Chondrocyte (in vitro differentiated cells): ENCODE data around the gene BCOR. TPM values are rescaled to one million over a fixed set of nuclear protein-coding genes. Genes with fewer than 3 reads are reported as not detected.

Source experiments
- DNase-seq: peaks from one replicate; pipeline ENCODE4 v3.0.0; 2021; ENCODE audit warnings: mixed read lengths, low spot score
- H3K27ac Mint-ChIP-seq: one replicate; pipeline ENCODE4 v1.8.0; 2021; ENCODE audit warnings: mild to moderate bottlenecking, moderate library complexity, mixed read lengths; ENCODE audit not compliant: unreplicated experiment
- H3K27me3 Mint-ChIP-seq: 2 replicates; pipeline ENCODE4 v1.8.0; 2021; ENCODE audit warnings: low read depth, mixed read lengths
- H3K36me3 Mint-ChIP-seq: 2 replicates; pipeline ENCODE4 v1.8.0; 2021; ENCODE audit warnings: low read depth, mixed read lengths
- H3K4me1 Mint-ChIP-seq: 2 replicates; pipeline ENCODE4 v1.8.0; 2021; ENCODE audit warnings: low read depth, mild to moderate bottlenecking, mixed read lengths
- H3K4me3 Mint-ChIP-seq: one replicate; pipeline ENCODE4 v1.8.0; 2021; ENCODE audit warnings: mild to moderate bottlenecking, moderate library complexity, mixed read lengths; ENCODE audit not compliant: unreplicated experiment
- H3K9me3 Mint-ChIP-seq: 2 replicates; pipeline ENCODE4 v1.8.0; 2021; ENCODE audit warnings: low read depth, mixed read lengths
- total RNA-seq: library from RNA; stranded (reverse); gene quantifications from 3 replicates; pipeline ENCODE4 v1.2.1, GENCODE V29; 2021
- TF ChIP-seq, protein P1 (sequence below): fragments of 200-600 bp; sonication (generic); IDR thresholded peaks from 2 replicates; pipeline ENCODE4 v1.5.0; 2021; ENCODE audit warnings: antibody characterized with exemption, mild to moderate bottlenecking, moderate library complexity

BCOR gene
- total RNA-seq, 1 donor from 2014 or later = 11.0 TPM

DNA sequence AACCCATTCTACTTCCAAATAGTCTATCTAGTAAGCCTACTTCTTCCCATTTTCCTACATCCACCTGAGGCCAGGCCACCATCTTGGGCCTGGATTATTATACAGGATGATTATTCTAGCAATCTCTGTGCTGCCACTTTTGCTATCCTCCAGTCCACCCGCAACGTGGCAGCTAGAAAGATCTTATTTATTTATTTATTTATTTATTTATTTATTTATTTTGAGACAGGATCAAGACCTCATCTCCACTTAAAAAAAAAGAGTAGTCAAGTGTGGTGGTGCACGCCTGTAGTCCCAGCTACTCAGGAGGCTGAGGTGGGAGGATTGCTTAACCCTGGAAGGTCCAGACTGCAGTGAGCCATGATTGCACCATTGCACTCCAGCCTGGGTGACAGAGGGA, 15.2 kb upstream of the BCOR start:
- TF ChIP-seq, protein P1, sequence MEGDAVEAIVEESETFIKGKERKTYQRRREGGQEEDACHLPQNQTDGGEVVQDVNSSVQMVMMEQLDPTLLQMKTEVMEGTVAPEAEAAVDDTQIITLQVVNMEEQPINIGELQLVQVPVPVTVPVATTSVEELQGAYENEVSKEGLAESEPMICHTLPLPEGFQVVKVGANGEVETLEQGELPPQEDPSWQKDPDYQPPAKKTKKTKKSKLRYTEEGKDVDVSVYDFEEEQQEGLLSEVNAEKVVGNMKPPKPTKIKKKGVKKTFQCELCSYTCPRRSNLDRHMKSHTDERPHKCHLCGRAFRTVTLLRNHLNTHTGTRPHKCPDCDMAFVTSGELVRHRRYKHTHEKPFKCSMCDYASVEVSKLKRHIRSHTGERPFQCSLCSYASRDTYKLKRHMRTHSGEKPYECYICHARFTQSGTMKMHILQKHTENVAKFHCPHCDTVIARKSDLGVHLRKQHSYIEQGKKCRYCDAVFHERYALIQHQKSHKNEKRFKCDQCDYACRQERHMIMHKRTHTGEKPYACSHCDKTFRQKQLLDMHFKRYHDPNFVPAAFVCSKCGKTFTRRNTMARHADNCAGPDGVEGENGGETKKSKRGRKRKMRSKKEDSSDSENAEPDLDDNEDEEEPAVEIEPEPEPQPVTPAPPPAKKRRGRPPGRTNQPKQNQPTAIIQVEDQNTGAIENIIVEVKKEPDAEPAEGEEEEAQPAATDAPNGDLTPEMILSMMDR = no peak
- no peaks in the 10 kb centered on the region for H3K9me3 Mint-ChIP-seq
- H3K27me3 Mint-ChIP-seq = no peaks in the 10 kb centered on the region
- H3K4me1 Mint-ChIP-seq = peaks cover 3% of the 10 kb centered on the region
- no peaks in the 10 kb centered on the region for H3K36me3 Mint-ChIP-seq
- H3K27ac Mint-ChIP-seq = no peak overlapping the region
- no peak for DNase-seq
- no peak overlapping the region for H3K4me3 Mint-ChIP-seq

DNA sequence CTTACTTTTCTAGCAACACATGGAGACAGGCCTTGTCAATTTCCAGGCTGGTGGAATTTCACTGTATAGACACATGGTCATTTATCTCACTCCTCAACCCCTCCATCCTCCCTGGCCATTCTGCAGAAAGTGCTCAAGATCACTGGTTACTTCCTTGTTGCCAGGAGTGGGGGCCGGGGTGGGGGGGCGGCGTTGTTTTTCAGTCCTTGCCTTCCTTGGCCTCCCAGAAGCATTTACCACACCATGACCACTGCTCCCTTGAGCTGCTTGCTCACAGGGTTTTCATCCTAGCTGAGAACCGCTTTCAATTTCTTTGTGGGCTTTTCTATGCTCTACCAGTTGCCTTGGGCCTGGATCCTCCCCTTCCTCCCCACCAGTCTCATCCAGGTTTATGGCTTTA, 14.1 kb upstream of the BCOR start:
- TF ChIP-seq, protein P1 = no peak
- Mint-ChIP-seq H3K27ac (no peak overlapping the region), H3K36me3 (no peaks in the 10 kb centered on the region), H3K27me3 (no peaks in the 10 kb centered on the region), H3K9me3 (no peaks in the 10 kb centered on the region), H3K4me3 (no peak overlapping the region), H3K4me1 (peaks cover 10% of the 10 kb centered on the region)
- no peak for DNase-seq

DNA sequence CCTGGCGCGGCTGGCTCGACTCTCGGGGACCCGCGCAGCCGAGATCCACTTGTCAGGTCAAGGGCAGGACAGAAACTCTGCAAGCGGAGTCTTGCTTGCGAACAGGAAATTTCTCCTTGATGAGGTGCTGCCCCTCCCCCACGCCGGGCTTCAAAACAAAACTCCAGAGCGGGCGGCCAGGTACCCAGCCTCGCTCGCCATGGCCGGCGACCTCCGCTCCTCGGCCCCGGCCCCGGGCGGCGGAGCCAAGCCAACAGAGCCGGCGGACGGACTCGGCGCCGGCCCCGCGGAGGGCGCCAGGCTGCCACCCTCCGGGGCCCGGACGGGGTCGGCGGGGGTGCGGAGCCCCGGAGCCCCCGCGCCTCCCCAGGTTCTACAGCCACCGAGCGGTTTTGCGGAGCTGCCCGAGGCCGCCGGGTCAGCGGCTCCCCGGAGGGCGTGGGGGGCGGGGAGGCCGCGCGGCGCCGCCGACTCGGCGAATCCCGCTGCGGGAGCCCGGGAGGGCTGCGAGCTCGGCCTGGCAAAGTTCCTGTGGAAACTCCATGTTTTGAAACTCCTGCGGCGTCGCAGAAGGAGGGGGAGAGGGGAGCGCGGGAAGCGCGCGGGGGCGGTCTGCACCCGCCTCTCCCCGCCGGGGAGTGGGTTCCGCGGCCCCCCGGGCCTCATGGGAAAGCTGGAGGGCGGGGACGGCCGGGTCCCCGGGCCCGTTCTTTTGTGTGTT, 11.7 kb upstream of the BCOR start:
- TF ChIP-seq, protein P1 = no peak
- no peak for DNase-seq
- H3K27ac Mint-ChIP-seq = no peak overlapping the region

DNA sequence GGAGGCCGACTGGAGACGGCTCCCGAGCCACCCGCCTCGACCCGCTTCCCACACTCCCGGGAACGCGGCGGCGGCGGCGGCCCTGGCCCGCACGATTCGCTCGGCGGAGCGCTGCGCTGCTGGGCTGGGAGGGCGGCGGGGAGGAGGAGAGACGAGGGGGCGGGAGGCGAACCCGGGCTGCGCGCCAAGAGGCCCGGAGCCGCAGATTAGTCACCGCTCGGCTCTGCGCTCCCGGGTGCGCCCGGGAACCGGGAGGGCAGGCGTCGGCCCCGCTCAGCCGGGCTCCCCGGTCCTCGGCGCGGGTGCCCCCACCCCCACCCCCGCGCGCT, 11.2 kb upstream of the BCOR start:
- Mint-ChIP-seq H3K4me3 (peak overlapping the region; percentile 53), H3K4me1 (peaks cover 12% of the 10 kb centered on the region), H3K27ac (peak overlapping the region; percentile 45), H3K36me3 (no peaks in the 10 kb centered on the region), H3K27me3 (no peaks in the 10 kb centered on the region), H3K9me3 (no peaks in the 10 kb centered on the region)
- TF ChIP-seq, protein P1 = no peak
- no peak for DNase-seq

More for the DNA sequence above, 11.7 kb upstream of the BCOR start:
- H3K27me3 Mint-ChIP-seq = no peaks in the 10 kb centered on the region
- no peaks in the 10 kb centered on the region for H3K36me3 Mint-ChIP-seq
- H3K4me3 Mint-ChIP-seq = peak overlapping the region; percentile 39
- H3K9me3 Mint-ChIP-seq = no peaks in the 10 kb centered on the region
- peaks cover 12% of the 10 kb centered on the region for H3K4me1 Mint-ChIP-seq

DNA sequence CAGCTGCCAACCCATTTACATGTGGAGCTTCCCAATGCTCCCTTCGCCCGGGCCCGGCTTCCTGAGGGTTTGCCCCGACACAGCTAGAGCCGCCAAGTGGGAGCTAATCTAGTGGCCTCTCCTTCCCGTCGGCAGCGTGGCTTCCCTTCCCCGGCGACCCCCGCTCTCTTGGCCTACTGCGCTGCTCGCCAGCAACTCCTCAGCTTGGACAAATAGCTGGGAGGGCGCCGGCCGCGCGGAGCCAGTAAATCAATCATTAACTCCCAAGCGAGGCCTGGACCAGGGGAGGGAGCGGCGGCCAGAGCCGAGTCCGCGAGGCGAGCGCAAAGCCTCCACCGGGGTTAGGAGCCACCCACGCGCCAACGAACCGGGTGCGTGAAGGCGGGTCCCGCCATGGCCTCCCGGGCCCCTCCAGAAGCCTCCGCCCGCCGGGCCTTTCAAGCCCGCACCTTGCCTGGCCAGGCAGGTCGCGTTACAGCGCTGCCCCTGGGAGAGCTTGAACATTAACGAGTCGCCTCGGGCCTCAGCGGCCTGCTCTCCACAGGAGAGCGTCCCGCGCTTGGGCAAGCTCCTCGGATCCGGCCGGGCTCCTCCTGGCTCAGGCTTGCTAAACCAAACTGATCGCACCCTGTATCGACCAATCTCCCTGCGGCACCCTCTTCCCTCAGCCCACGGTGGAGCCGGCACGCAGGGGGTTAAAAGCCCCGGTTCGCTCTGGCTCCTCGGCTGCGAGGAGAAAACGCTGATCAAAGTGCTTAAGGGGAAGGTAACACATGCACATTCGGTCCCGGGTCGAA, 10.6 kb upstream of the BCOR start:
- Mint-ChIP-seq H3K27me3 (no peaks in the 10 kb centered on the region), H3K36me3 (no peaks in the 10 kb centered on the region), H3K9me3 (no peaks in the 10 kb centered on the region), H3K27ac (peak overlapping the region; percentile 45), H3K4me1 (peaks cover 12% of the 10 kb centered on the region), H3K4me3 (peak overlapping the region; percentile 53)
- TF ChIP-seq, protein P1 = peak; percentile 8
- no peak for DNase-seq
